Thymus (tissue), 11 donors: ENCODE measurements around the gene UHRF1. TPM values are rescaled to one million over a fixed set of nuclear protein-coding genes. Genes with fewer than 3 reads are reported as not detected.

ENCODE experiments used
- DNase-seq, 9 donors: peaks; one replicate each; pipeline ENCODE4 v3.0.0-alpha.2; 2013; ENCODE audit warnings: low spot score in 9 of 9, low read depth in 6 of 9, missing footprints in 1 of 9
- H3K27ac ChIP-seq, 2 donors: one replicate each; pipeline ENCODE4 v1.5.1; 2013; ENCODE audit warnings: control low read depth in 1 of 2, low read depth in 1 of 2, low read length in 1 of 2, mild to moderate bottlenecking in 1 of 2, moderate library complexity in 1 of 2
- H3K27me3 ChIP-seq, 2 donors: one replicate each; pipeline ENCODE4 v1.5.1; 2013; ENCODE audit warnings: low read length in 1 of 2; ENCODE audit not compliant: control insufficient read depth in 2 of 2, insufficient read depth in 1 of 2
- H3K36me3 ChIP-seq, 2 donors: one replicate each; pipeline ENCODE4 v1.5.1; 2013; ENCODE audit warnings: low read length in 1 of 2, mild to moderate bottlenecking in 1 of 2, moderate library complexity in 1 of 2; ENCODE audit not compliant: control insufficient read depth in 2 of 2, insufficient read depth in 2 of 2
- H3K4me1 ChIP-seq, 2 donors: one replicate each; pipeline ENCODE4 v1.5.1; 2013; ENCODE audit warnings: low read length in 2 of 2; ENCODE audit not compliant: control insufficient read depth in 2 of 2, insufficient read depth in 2 of 2
- H3K4me3 ChIP-seq, 2 donors: one replicate each; pipeline ENCODE4 v1.5.1; 2013; ENCODE audit warnings: low read length in 2 of 2, control low read depth in 1 of 2, mild to moderate bottlenecking in 1 of 2
- H3K9me3 ChIP-seq, 2 donors: one replicate each; pipeline ENCODE4 v1.5.1; 2013; ENCODE audit warnings: low read length in 1 of 2, mild to moderate bottlenecking in 1 of 2; ENCODE audit not compliant: control insufficient read depth in 2 of 2, insufficient read depth in 1 of 2
- WGBS: extraction: QIAGEN DNeasy Blood & Tissue Kit; methylation state at CpG from one replicate; pipeline ENCODE4 v1.1.7; 2013; 5-methylcytosine and 5-hydroxymethylcytosine counted together
- polyA plus RNA-seq: library from polyadenylated mRNA; stranded (reverse); fragments of 200-250 nt; gene quantifications from one replicate; pipeline ENCODE4 v1.2.3, GENCODE V29; 2013
- total RNA-seq: library from RNA; stranded (reverse); fragments of 120-200 nt; gene quantifications from one replicate; pipeline ENCODE4 v1.2.4, GENCODE V29; 2013
- donor health status: healthy.

UHRF1 gene
- total and polyA plus RNA-seq, 2 donors, result 4.3 to 71.7 TPM

DNA sequence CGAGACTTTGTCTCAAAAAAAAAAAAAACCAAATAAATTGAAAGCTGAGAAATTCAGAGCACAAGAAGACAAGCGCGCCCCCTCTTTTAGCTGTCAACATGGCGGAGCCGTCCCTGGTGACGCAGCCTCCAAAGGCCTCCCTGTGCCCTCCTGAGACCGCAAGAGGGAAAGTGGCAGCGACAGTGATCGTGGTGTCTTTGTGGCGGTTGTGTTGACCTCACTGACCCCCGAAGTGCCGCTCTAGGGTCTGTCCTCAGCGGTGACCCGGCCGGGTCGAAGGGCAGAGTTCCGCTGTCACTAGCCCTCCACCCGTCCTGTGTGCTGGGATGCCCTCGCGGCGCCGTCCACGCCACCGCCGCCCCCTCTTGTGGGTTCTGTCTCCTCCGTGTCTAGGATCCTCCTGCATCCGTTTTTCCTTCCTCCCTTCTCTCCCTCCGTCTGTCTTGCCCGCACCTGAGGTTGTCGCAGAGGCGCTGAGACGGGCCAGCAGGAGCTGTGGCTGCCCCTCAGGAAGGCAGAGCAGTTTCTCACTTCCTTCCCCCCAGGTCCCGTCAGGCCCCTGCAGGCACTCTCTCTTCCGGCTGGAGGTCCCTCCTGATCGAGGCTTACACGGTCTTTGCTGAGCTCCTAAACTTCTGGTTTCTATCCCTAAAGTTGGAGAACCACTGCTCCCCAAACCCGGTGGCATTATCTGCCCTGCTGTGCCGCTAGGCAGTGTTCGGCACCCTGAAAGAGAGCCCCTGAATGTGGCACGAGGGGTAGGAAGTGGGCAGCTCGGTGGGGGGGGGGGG, 7.2 kb downstream of the UHRF1 start:
- Histone ChIP-seq H3K36me3 (peaks cover 9 to 89% of the 10 kb centered on the region in 2 donors), H3K27me3 (no peaks in the 10 kb centered on the region), H3K9me3 (no peaks in the 10 kb centered on the region), H3K27ac (peak overlapping the region; percentile 88 to 90), H3K4me1 (peaks cover 27 to 55% of the 10 kb centered on the region in 2 donors), H3K4me3 (peak overlapping the region; percentile 71 to 82)
- peak in 3 of 9 donors; percentile 52 to 80 (median 59) for DNase-seq
- 11% methylated on average over 41 of the region's 41 CpGs for WGBS

DNA sequence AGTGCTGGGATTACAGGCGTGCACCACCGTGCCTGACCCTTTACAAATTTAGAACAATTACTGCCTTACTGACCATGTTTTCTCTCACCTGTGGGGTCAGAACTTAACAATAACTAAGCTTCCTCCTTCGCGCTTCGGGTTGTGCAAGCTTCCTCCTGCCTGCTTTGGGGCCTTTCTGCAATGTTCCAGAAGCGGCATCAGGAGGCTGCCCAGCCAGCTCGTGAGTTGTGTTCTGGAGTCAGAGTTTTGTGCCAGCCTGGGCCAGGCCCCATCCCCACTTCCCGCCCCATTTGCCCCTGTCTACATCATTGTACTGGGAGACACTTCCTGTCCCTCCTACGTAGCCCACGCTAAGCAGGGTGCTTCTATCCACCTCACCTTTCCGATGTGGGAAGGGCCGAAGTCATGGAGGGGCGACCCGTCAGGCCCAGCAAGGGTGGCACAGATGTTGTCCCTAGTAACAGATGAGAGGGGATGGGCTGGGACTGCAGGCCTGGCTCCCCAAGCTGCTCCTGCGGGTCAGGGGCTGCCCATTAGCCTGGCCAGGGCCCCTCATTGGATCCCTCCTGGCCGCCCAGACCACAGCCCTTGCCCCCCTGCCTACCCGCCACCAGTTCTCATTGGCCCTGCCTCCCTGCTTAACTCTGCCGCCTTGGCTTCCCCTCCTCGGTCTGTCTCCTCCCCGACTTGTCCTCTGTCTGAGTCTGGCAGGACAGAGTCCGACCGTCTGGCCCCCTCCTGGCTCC, 13.4 kb downstream of the UHRF1 start:
- H3K27me3 ChIP-seq, result no peaks in the 10 kb centered on the region
- H3K9me3 ChIP-seq, result no peaks in the 10 kb centered on the region
- H3K36me3 ChIP-seq, result peaks cover 27 to 63% of the 10 kb centered on the region in 2 donors
- DNase-seq, result no peak
- 95% methylated on average over 22 of the region's 22 CpGs for WGBS
- no peak overlapping the region for H3K27ac ChIP-seq
- no peak overlapping the region for H3K4me3 ChIP-seq
- H3K4me1 ChIP-seq, result no peaks in the 10 kb centered on the region

DNA sequence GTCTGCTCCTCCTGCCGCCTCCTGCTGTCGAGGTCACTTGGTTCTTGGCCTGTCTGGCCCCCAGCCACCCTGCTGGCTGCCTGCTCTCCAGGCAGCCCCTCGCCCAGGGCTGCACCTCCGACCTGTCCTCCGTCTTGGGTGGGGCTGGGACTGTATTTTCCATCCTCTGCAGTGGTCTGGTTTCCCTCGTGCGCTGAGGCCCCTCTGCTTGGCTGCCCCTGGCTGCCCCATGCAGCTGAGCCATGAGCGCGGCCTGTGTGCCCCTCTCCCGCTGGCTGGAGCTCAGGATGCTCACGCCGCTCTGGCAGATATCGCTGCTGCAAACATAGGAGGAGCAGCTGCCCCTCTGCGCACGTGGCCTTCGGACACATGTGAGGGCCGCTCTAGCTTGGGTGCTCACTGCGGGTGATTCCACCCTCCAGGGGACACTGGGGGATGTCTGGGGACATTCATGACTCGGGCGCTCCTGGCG, 14.0 kb downstream of the UHRF1 start:
- WGBS, result 97% methylated on average over 21 of the region's 21 CpGs
- H3K4me1 ChIP-seq, result no peaks in the 10 kb centered on the region
- no peak overlapping the region for H3K27ac ChIP-seq
- H3K27me3 ChIP-seq, result no peaks in the 10 kb centered on the region
- DNase-seq, result no peak
- no peaks in the 10 kb centered on the region for H3K9me3 ChIP-seq
- H3K4me3 ChIP-seq, result no peak overlapping the region
- peaks cover 32 to 66% of the 10 kb centered on the region in 2 donors for H3K36me3 ChIP-seq

DNA sequence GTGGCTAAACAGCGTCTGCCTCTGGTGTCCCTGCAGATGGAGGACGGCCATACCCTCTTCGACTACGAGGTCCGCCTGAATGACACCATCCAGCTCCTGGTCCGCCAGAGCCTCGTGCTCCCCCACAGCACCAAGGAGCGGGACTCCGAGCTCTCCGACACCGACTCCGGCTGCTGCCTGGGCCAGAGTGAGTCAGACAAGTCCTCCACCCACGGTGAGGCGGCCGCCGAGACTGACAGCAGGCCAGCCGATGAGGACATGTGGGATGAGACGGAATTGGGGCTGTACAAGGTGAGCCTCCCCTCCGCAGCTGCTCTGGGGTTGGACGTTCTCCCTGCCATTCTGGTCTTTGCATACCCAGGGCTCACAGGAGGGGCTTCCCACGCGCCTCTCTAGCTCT, 19.9 kb downstream of the UHRF1 start:
- Histone ChIP-seq H3K4me1 (peaks cover 0 to under 1% of the 10 kb centered on the region in 2 donors), H3K4me3 (no peak overlapping the region), H3K27me3 (no peaks in the 10 kb centered on the region), H3K9me3 (no peaks in the 10 kb centered on the region), H3K36me3 (peaks cover 54 to 72% of the 10 kb centered on the region in 2 donors), H3K27ac (no peak overlapping the region)
- WGBS, result 98% methylated on average over 22 of the region's 22 CpGs
- no peak for DNase-seq

DNA sequence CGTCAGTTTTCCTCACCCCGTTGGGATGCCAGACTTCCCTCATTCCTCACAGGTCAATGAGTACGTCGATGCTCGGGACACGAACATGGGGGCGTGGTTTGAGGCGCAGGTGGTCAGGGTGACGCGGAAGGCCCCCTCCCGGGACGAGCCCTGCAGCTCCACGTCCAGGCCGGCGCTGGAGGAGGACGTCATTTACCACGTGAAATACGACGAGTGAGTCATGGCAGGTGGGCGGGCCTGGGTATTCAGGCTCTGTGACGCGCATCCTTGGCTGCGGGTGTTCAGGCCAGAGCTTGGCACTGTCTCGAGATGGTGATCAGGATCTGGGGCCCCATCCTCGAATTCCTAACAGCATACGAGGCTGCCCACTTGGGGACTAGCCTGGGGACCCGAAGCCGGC, 21.4 kb downstream of the UHRF1 start:
- no peaks in the 10 kb centered on the region for H3K27me3 ChIP-seq
- DNase-seq, result no peak
- WGBS, result 97% methylated on average over 28 of the region's 28 CpGs
- H3K4me1 ChIP-seq, result peaks cover 7 to 15% of the 10 kb centered on the region in 2 donors
- H3K9me3 ChIP-seq, result no peaks in the 10 kb centered on the region
- H3K36me3 ChIP-seq, result peaks cover 55 to 78% of the 10 kb centered on the region in 2 donors
- no peak overlapping the region for H3K4me3 ChIP-seq
- H3K27ac ChIP-seq, result no peak overlapping the region

DNA sequence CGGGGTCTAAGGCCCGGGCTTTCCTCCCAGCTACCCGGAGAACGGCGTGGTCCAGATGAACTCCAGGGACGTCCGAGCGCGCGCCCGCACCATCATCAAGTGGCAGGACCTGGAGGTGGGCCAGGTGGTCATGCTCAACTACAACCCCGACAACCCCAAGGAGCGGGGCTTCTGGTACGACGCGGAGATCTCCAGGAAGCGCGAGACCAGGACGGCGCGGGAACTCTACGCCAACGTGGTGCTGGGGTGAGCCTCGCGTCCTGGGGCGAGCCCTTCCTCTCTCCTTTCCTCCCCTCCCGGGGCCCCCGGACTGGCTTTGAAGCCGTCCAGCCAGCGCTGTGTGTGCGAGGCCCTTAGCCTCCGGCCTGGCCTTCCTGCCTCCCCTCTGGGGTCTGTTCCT, 23.4 kb downstream of the UHRF1 start:
- WGBS, result 97% methylated on average over 32 of the region's 32 CpGs
- no peak for DNase-seq
- H3K27ac ChIP-seq, result no peak overlapping the region

DNA sequence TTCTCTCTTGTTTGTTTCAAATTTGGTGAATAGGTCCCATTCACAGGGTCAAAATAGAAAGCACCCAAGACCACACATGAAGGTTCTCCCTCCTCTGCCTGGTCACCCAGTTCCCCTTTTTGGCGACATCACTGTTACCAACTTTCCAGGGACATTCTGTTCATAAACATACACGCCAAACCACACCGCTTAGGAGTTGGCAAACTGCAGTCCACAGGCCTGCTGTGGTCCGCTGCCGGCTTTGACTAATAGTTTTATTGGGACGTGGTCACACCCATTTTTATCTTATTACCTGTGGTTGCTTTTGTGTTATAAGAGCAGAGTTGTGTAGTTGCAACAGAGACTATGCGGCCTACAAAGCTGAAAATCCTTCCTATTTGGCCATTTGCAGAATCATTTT, 24.2 kb downstream of the UHRF1 start:
- Histone ChIP-seq H3K4me3 (no peak overlapping the region), H3K27me3 (no peaks in the 10 kb centered on the region), H3K4me1 (peaks cover 9 to 24% of the 10 kb centered on the region in 2 donors), H3K9me3 (no peaks in the 10 kb centered on the region), H3K36me3 (peaks cover 59 to 89% of the 10 kb centered on the region in 2 donors), H3K27ac (peak overlapping the region in 1 of 2 donors; percentile 18)
- no peak for DNase-seq
- 96% methylated on average over 7 of the region's 7 CpGs for WGBS

More for the DNA sequence above, 23.4 kb downstream of the UHRF1 start:
- Histone ChIP-seq H3K9me3 (no peaks in the 10 kb centered on the region), H3K27me3 (no peaks in the 10 kb centered on the region), H3K4me3 (no peak overlapping the region), H3K4me1 (peaks cover 9 to 24% of the 10 kb centered on the region in 2 donors), H3K36me3 (peaks cover 59 to 89% of the 10 kb centered on the region in 2 donors)

DNA sequence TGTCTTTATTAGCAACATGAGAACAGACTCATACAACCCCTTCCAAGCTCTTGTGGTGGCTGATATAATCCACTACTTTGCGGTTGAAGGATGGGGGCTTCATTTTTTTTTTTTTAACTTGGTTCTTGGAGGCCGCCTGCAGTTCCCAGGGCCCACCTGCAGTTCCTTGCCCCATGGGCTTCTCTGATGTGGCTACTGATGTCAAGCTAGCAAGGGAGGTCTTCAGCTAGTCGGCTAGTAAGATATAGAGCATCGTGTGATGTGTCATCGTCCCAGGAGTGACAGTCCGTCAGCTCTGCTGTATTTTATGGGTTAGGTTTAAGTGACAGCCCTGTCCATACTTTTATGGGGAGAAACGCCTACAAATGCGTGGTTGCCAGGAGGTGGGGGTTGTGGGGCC, 26.1 kb downstream of the UHRF1 start:
- H3K36me3 ChIP-seq, result peaks cover 55 to 80% of the 10 kb centered on the region in 2 donors
- H3K9me3 ChIP-seq, result no peaks in the 10 kb centered on the region
- 28% methylated on average over 8 of the region's 8 CpGs for WGBS
- H3K4me1 ChIP-seq, result peaks cover 9 to 24% of the 10 kb centered on the region in 2 donors
- H3K4me3 ChIP-seq, result no peak overlapping the region
- peak overlapping the region in 1 of 2 donors; percentile 55 for H3K27ac ChIP-seq
- H3K27me3 ChIP-seq, result no peaks in the 10 kb centered on the region
- DNase-seq, result peak in 4 of 9 donors; percentile 35 to 72 (median 42)

DNA sequence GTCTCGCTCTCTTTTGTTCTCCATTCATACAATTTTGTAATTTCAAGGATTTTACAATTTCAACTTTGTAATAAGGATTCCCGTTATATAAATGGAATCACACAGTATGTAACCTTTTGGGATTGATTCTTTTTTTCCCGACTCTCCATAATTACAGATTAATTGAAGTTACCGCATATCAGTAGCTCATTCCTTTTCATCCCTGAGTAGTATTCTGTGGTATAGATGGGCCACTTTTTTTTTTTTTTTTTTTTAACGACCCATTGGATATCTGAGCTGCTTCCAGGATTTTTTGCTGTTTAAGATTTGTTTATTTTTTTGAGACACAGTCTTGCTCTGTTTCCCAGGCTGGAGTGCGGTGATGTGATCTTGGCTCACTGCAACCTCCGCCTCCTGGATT, 27.8 kb downstream of the UHRF1 start:
- Histone ChIP-seq H3K36me3 (peaks cover 55 to 84% of the 10 kb centered on the region in 2 donors), H3K4me3 (no peak overlapping the region), H3K27me3 (no peaks in the 10 kb centered on the region), H3K9me3 (no peaks in the 10 kb centered on the region), H3K27ac (no peak overlapping the region), H3K4me1 (peaks cover 9 to 24% of the 10 kb centered on the region in 2 donors)
- 99% methylated on average over 7 of the region's 7 CpGs for WGBS
- DNase-seq, result no peak
